A549 treated with Mapracorat at 1 μM for 4 hours (cell line): Measurements from ENCODE around the gene MORF4L1. TPM values are rescaled to one million over a fixed set of nuclear protein-coding genes. Genes with fewer than 3 reads are reported as not detected.

Experiments
- total RNA-seq: library from RNA; stranded (reverse); fragments of 200-300 nt; extraction: Qiagen RNA extraction; gene quantifications from 5 replicates; pipeline ENCODE4 v1.2.3, GENCODE V29; 2022

Gene MORF4L1
- total RNA-seq: 340 to 660 TPM (median 383 TPM) in 5 replicates

GRCh38 chr15:78872155-78872971 lies at the start of gene MORF4L1:
Gene MORF4L1 (plus strand): TSS chr15:78872890. CDS start chr15:78873018, 128 bp downstream.

GRCh38 chr15:78944669-78945407 lies 72.1 kb downstream of the MORF4L1 start, which contains the start of gene CTSH:
Gene CTSH (minus strand): TSS chr15:78945046. CDS start chr15:78944981, 65 bp downstream.

Other genes with a start within 250 kb of the MORF4L1 start
- gene CHRNB4, start 231.7 kb upstream of the MORF4L1 start, total RNA-seq: 0.87 to 1.6 TPM (median 1.1 TPM) in 5 replicates
- 5.8 to 10.9 TPM (median 9.8 TPM) in 5 replicates for gene ADAMTS7, start 61.4 kb upstream of the MORF4L1 start, total RNA-seq
- gene CTSH, start 72.2 kb downstream of the MORF4L1 start, total RNA-seq: 40.9 to 47.7 TPM (median 46.4 TPM) in 5 replicates
- 0.19 to 0.42 TPM (median 0.39 TPM) in 5 replicates for gene RASGRF1, start 217.9 kb downstream of the MORF4L1 start, total RNA-seq